PC-3 (cell line): ENCODE measurements around the gene WDR91. TPM values are rescaled to one million over a fixed set of nuclear protein-coding genes. Genes with fewer than 3 reads are reported as not detected.
A peak's percentile ranks its signal among the peaks of the same experiment; 100 is the strongest.
"Not testable (repeated sequence)": the region's sequence is repeated elsewhere in the genome, so short reads cannot be mapped to it uniquely, and the experiment has no call there.

ENCODE experiments used
- ATAC-seq: fragments of 200-7000 bp; cut with Tn5 transposase; 2 replicates; pipeline ENCODE4 v1.9.1; 2020; ENCODE audit warnings: mild to moderate bottlenecking, moderate library complexity
- BruUV-seq: library from RNA; stranded (reverse); fragments of 400-500 nt; replicated peaks from 2 replicates; lab custom pipeline; 2021; lab: Mats Ljungman, UMichigan
- CTCF ChIA-PET: fragments of 300-600 bp; sonication (Branson Sonifier 250); formaldehyde crosslinking; loops from one replicate; lab custom pipeline; 2022; ENCODE audit warnings: antibody characterized with exemption; lab: Charles Lee
- POLR2A ChIA-PET: fragments of 300-600 bp; sonication (Branson Sonifier 250); formaldehyde crosslinking; loops from one replicate; lab custom pipeline; 2022; ENCODE audit warnings: antibody characterized with exemption; ENCODE audit not compliant: unreplicated experiment; lab: Charles Lee
- DNase-seq: peaks from one replicate; pipeline ENCODE4 v3.0.0-alpha.2; 2015
- H2AFZ ChIP-seq: fragments of 300-600 bp; sonication (generic); 2 replicates; pipeline ENCODE4 v1.6.0; 2016; ENCODE audit warnings: antibody characterized with exemption, low read length
- H3F3A ChIP-seq: fragments of 300-600 bp; sonication (generic); one replicate; pipeline ENCODE4 v1.6.0; 2017; ENCODE audit warnings: antibody characterized with exemption, low read length, control low read depth, mild to moderate bottlenecking; ENCODE audit not compliant: unreplicated experiment
- H3K27ac ChIP-seq: fragments of 300-600 bp; sonication (generic); 2 replicates; pipeline ENCODE4 v1.5.1; 2016; ENCODE audit warnings: mild to moderate bottlenecking, low read length
- H3K27me3 ChIP-seq: fragments of 300-600 bp; sonication (generic); 2 replicates; pipeline ENCODE4 v1.6.1; 2016; ENCODE audit warnings: low read length, mixed read lengths
- H3K36me3 ChIP-seq: fragments of 300-600 bp; sonication (generic); 2 replicates; pipeline ENCODE4 v1.6.1; 2016; ENCODE audit warnings: low read depth, mixed run types, low read length, mixed read lengths
- H3K4me1 ChIP-seq: fragments of 300-600 bp; sonication (generic); 2 replicates; pipeline ENCODE4 v1.5.1; 2016; ENCODE audit warnings: low read length; ENCODE audit not compliant: insufficient read depth
- H3K4me2 ChIP-seq: fragments of 300-600 bp; sonication (generic); 2 replicates; pipeline ENCODE4 v1.6.0; 2016; ENCODE audit warnings: low read length
- H3K4me3 ChIP-seq: fragments of 300-600 bp; sonication (generic); 2 replicates; pipeline ENCODE4 v1.5.1; 2016; ENCODE audit warnings: mild to moderate bottlenecking, low read length, mixed read lengths
- H3K79me2 ChIP-seq: fragments of 300-600 bp; sonication (generic); 2 replicates; pipeline ENCODE4 v1.6.1; 2017; ENCODE audit warnings: low read length, mixed read lengths
- H3K9ac ChIP-seq: fragments of 300-600 bp; sonication (generic); 2 replicates; pipeline ENCODE4 v1.6.0; 2016; ENCODE audit warnings: mild to moderate bottlenecking, low read length
- H3K9me2 ChIP-seq: fragments of 300-600 bp; sonication (generic); replicated peaks from 2 replicates; pipeline ENCODE4 v1.6.1; 2016; ENCODE audit warnings: mixed run types, low read length, mixed read lengths
- H3K9me3 ChIP-seq: fragments of 300-600 bp; sonication (generic); 2 replicates; pipeline ENCODE4 v1.6.1; 2016; ENCODE audit warnings: low read length, mixed read lengths
- H4K20me1 ChIP-seq: fragments of 300-600 bp; sonication (generic); 2 replicates; pipeline ENCODE4 v1.6.1; 2016; ENCODE audit warnings: low read length, mixed read lengths
- EZH2 ChIP-seq: fragments of 300-600 bp; sonication (generic); IDR thresholded peaks from one replicate; pipeline ENCODE4 v1.6.1; 2017; ENCODE audit warnings: antibody characterized with exemption, mild to moderate bottlenecking, low read length; ENCODE audit not compliant: unreplicated experiment
- EZH2phosphoT487 ChIP-seq: fragments of 300-600 bp; sonication (generic); IDR thresholded peaks from 2 replicates; pipeline ENCODE4 v1.6.1; 2018; ENCODE audit warnings: mild to moderate bottlenecking, antibody characterized with exemption, low read length, borderline replicate concordance
- intact Hi-C: fragments of 100-400 bp; cut with micrococcal nuclease; formaldehyde crosslinking; loops from 2 replicates; pipeline ENCODE4 v1.9.0; 2023
- total RNA-seq: library from RNA; depleted of rRNA; stranded (reverse); fragments of >200 nt; gene quantifications from 2 replicates; pipeline ENCODE4 v1.2.3, GENCODE V29; 2014
- TF ChIP-seq, protein P1 (sequence below): fragments of 300-600 bp; sonication (generic); conservative IDR thresholded peaks from 2 replicates; pipeline ENCODE4 v1.5.1; 2017; ENCODE audit warnings: antibody characterized with exemption, low read depth, mild to moderate bottlenecking, low read length

The WDR91 gene
- total RNA-seq, 1 experiment from 2014 or later: 12.3 TPM

DNA sequence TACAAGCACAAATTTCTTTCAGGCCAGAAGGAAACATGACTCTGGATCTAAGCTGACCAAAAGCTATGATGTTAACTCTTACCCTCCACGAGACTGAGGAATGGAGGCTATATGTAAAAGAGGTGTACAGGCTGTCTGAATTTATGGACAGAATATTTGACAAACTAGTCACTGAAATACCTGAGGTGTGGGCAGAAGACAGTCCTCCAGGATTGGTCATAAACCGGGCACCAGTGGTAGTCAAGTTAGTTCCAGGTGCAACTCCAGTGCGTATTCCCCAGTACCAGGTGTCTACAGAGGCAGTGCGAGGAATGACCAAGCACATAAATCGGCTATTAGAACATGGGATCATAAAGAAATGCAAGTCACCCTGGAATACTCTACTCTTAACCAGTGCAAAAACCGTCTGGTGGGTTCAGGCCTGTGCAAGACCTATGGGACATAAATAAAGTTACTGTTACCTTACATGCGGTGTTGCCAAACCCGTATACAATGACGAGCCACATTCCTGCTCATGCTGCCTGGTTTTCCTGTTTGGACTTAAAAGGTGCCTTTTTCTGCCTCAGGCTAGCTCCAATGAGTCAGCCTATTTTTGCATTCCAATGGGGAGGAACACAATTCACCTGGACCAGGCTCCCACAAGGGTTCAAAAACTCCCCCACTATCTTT lies 34.2 kb downstream of the WDR91 start:
- Histone ChIP-seq H3K9me3 (peaks cover 19% of the 10 kb centered on the region), H3F3A (no peaks in the 10 kb centered on the region), H3K27ac (peak overlapping the region; percentile 69), H2AFZ (peak overlapping the region; percentile 47; the same call in 1 of the 2 replicates), H3K27me3 (no peaks in the 10 kb centered on the region), H4K20me1 (no peaks in the 10 kb centered on the region), H3K36me3 (peaks cover 12% of the 10 kb centered on the region; the same call in 1 of the 2 replicates), H3K4me1 (peaks cover 19% of the 10 kb centered on the region), H3K4me3 (no peak overlapping the region), H3K9me2 (no peaks in the 10 kb centered on the region), H3K9ac (no peak overlapping the region), H3K79me2 (no peaks in the 10 kb centered on the region), H3K4me2 (peak overlapping the region; percentile 24)
- POLR2A ChIA-PET: no interaction called here
- CTCF ChIA-PET: no interaction called here
- intact Hi-C loops: loop anchor here (10.0 kb wide), 1 partner anchor 532 kb away; the partner anchor contains the start of gene BPGM
- DNase-seq (peak; percentile 93), ATAC-seq (peak; percentile 90)
- no TSS peak for BruUV-seq
- no peak for TF ChIP-seq EZH2
- no peak for TF ChIP-seq EZH2phosphoT487
- TF ChIP-seq, protein P1, sequence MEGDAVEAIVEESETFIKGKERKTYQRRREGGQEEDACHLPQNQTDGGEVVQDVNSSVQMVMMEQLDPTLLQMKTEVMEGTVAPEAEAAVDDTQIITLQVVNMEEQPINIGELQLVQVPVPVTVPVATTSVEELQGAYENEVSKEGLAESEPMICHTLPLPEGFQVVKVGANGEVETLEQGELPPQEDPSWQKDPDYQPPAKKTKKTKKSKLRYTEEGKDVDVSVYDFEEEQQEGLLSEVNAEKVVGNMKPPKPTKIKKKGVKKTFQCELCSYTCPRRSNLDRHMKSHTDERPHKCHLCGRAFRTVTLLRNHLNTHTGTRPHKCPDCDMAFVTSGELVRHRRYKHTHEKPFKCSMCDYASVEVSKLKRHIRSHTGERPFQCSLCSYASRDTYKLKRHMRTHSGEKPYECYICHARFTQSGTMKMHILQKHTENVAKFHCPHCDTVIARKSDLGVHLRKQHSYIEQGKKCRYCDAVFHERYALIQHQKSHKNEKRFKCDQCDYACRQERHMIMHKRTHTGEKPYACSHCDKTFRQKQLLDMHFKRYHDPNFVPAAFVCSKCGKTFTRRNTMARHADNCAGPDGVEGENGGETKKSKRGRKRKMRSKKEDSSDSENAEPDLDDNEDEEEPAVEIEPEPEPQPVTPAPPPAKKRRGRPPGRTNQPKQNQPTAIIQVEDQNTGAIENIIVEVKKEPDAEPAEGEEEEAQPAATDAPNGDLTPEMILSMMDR: no peak

DNA sequence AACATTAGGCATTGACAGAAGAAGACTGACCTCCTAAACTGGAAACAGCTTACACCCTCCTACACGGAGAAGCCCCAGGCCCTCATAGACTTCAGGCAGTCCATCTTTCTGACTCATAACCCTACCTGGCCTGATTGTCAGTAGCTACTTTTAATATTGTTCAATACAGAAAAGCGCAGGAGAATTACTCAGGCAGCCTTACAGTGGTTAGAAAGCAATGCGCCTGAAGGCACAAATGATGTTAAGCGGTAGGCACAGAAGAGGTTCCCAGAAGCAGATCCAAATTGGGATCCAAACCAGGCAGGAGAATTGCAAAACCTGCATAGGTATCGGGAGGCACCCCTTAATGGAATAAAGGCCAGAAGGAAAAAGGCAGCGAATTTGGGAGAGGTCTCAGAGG lies 35.4 kb downstream of the WDR91 start:
- Histone ChIP-seq H4K20me1 (no peaks in the 10 kb centered on the region), H3K4me1 (peaks cover 19% of the 10 kb centered on the region), H3K4me3 (no peak overlapping the region), H3K9me2 (no peaks in the 10 kb centered on the region), H3K9me3 (peaks cover 8% of the 10 kb centered on the region), H3K79me2 (no peaks in the 10 kb centered on the region), H3K27ac (no peak overlapping the region), H3K9ac (no peak overlapping the region), H3K36me3 (peaks cover 2% of the 10 kb centered on the region; the same call in 1 of the 2 replicates), H3K4me2 (no peak overlapping the region), H3K27me3 (no peaks in the 10 kb centered on the region), H2AFZ (no peak overlapping the region), H3F3A (no peaks in the 10 kb centered on the region)
- DNase-seq (no peak), ATAC-seq (no peak)
- POLR2A ChIA-PET: no interaction called here
- intact Hi-C loops: loop anchor here (10.0 kb wide), 1 partner anchor 531 kb away; the partner anchor contains the start of gene BPGM
- TF ChIP-seq, protein P1: no peak
- TF ChIP-seq EZH2phosphoT487: no peak
- no peak for TF ChIP-seq EZH2
- BruUV-seq: no TSS peak
- CTCF ChIA-PET: no interaction called here

DNA sequence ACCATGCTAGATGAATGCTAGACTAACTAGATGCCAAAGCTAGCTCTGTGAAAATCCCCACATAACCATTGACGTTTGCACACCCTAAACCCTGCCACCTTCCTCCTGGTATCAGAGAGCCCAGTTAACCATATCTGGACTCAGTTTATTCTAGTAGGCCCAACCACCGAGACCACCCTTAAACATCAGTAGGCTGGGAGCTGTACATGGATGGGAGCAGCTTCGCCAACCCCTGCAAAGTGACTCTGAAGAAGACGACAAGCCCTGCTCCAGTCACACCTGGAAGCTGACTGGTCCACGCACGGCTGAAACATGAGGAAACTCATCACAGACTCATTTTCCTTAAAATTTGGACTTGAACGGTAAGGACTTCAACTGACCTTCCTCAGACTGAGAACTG lies 36.4 kb downstream of the WDR91 start:
- Histone ChIP-seq H3K36me3 (no peaks in the 10 kb centered on the region), H3K9me2 (no peaks in the 10 kb centered on the region), H3K9me3 (peaks cover 1% of the 10 kb centered on the region; the same call in 1 of the 2 replicates), H3K4me2 (no peak overlapping the region), H3F3A (no peaks in the 10 kb centered on the region), H3K27ac (no peak overlapping the region), H3K4me1 (peaks cover 19% of the 10 kb centered on the region), H2AFZ (no peak overlapping the region), H3K79me2 (peaks cover 3% of the 10 kb centered on the region; the same call in 1 of the 2 replicates), H3K4me3 (no peak overlapping the region), H3K9ac (no peak overlapping the region), H4K20me1 (no peaks in the 10 kb centered on the region), H3K27me3 (no peaks in the 10 kb centered on the region)
- DNase-seq: no peak
- CTCF ChIA-PET: no interaction called here
- intact Hi-C loops: loop anchor here (5.0 to 10.0 kb wide), 3 partner anchors 77 to 530 kb away; partner anchors contain the start of gene BPGM
- ATAC-seq: no peak
- BruUV-seq: no TSS peak
- TF ChIP-seq EZH2phosphoT487 (no peak), EZH2 (no peak)
- TF ChIP-seq, protein P1: no peak
- POLR2A ChIA-PET: no interaction called here

DNA sequence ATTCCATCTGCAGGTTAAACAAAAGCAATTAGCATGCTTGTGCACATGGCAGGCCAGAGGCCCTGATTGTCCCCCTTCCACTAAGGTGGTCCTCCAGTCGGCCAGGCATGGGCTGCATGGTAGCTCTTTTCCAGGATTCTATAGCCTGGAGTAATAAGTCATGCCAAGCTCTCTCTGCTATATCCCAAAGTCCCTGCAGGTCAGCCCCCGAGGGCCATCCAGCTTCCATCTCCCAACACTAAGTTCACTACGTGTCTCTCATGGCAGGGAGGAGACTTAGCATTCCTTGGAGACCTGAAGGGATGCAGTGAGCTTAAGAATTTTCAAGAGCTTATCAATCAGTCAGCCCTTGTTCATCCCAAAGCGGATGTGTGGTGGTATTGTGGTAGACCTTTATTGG lies 37.4 kb downstream of the WDR91 start:
- CTCF ChIA-PET: not testable (repeated sequence)

More for the DNA sequence above, 37.4 kb downstream of the WDR91 start:
- BruUV-seq, H3K36me3 ChIP-seq, H3K9me3 ChIP-seq, H4K20me1 ChIP-seq, H3K4me3 ChIP-seq, H3K27me3 ChIP-seq, H2AFZ ChIP-seq, POLR2A ChIA-PET, H3K4me2 ChIP-seq, H3F3A ChIP-seq, H3K9ac ChIP-seq, ATAC-seq, DNase-seq, H3K27ac ChIP-seq, H3K9me2 ChIP-seq: not testable (repeated sequence)
- intact Hi-C loops: loop anchor here (5.0 to 10.0 kb wide), 3 partner anchors 78 to 529 kb away; partner anchors contain the start of gene BPGM
- Histone ChIP-seq H3K4me1 (peaks cover 25% of the 10 kb centered on the region), H3K79me2 (peaks cover 13% of the 10 kb centered on the region)
